ENCODE measurements around the gene STIM1.
"Not testable (repeated sequence)": the region's sequence is repeated elsewhere in the genome, so short reads cannot be mapped to it uniquely, and the experiment has no call there.

STIM1 gene

GRCh38 chr11:4041731-4042391 is 186.4 kb downstream of the STIM1 start:
- no peak for DNase-seq

- DNase-seq: no peak
Observed at GRCh38 chr11:4044976-4045646, 189.6 kb downstream of the STIM1 start.

- no peak for DNase-seq
Observed at GRCh38 chr11:4048340-4048739, 192.9 kb downstream of the STIM1 start.

- no peak for DNase-seq
Observed at GRCh38 chr11:4049006-4049405, 193.5 kb downstream of the STIM1 start.

GRCh38 chr11:4050138-4050537 is 194.7 kb downstream of the STIM1 start:
- no peak for DNase-seq

- not testable (repeated sequence) for DNase-seq
Observed at GRCh38 chr11:4053200-4053599, 197.7 kb downstream of the STIM1 start.

- no peak for DNase-seq
Observed at GRCh38 chr11:4054643-4055042, 199.2 kb downstream of the STIM1 start.

GRCh38 chr11:4059424-4059823 is 204.0 kb downstream of the STIM1 start:
- no peak for DNase-seq

GRCh38 chr11:4060182-4060923 is 204.9 kb downstream of the STIM1 start:
- no peak for DNase-seq

GRCh38 chr11:4061700-4062099 is 206.2 kb downstream of the STIM1 start:
- DNase-seq: no peak

- DNase-seq: no peak
Observed at GRCh38 chr11:4063348-4063747, 207.9 kb downstream of the STIM1 start.

- DNase-seq: no peak
Observed at GRCh38 chr11:4064278-4064955, 209.0 kb downstream of the STIM1 start.

- no peak for DNase-seq
Observed at GRCh38 chr11:4065086-4065485, 209.6 kb downstream of the STIM1 start.

GRCh38 chr11:4065601-4066377 is 210.3 kb downstream of the STIM1 start:
- DNase-seq: no peak

GRCh38 chr11:4066910-4067309 is 211.4 kb downstream of the STIM1 start:
- DNase-seq: no peak

- no peak for DNase-seq
Observed at GRCh38 chr11:4068962-4069361, 213.5 kb downstream of the STIM1 start.

GRCh38 chr11:4071325-4071724 is 215.9 kb downstream of the STIM1 start:
- no peak for DNase-seq

- no peak for DNase-seq
Observed at GRCh38 chr11:4071914-4072313, 216.4 kb downstream of the STIM1 start.

- peak; percentile 47 for DNase-seq
Observed at GRCh38 chr11:4072668-4073285, 217.3 kb downstream of the STIM1 start.

GRCh38 chr11:4074266-4074665 is 218.8 kb downstream of the STIM1 start:
- no peak for DNase-seq

GRCh38 chr11:4076774-4077173 is 221.3 kb downstream of the STIM1 start:
- no peak for DNase-seq

GRCh38 chr11:4083198-4083597 is 227.7 kb downstream of the STIM1 start:
- no peak for DNase-seq

Data from activated gamma-delta T cell treated with Interleukin-2 at 50 U/mL for 16 hours (primary cell).